ENCODE data around the gene GFOD2.

GFOD2 gene

GRCh38 chr16:67654403-67654911 is 64.7 kb downstream of the GFOD2 start:
- no peak overlapping the region for H3K27ac ChIP-seq (ENCODE audit: low read depth, low read length)
- H3K4me1 ChIP-seq (ENCODE audit: control insufficient read depth in 1 of 2, insufficient read depth in 2 of 2, low read length in 2 of 2) = peaks cover 5 to 14% of the 10 kb centered on the region in 2 donors
- H3K9ac ChIP-seq (ENCODE audit: low read depth in 1 of 2, low read length in 2 of 2) = no peak overlapping the region
- peaks cover 38 to 47% of the 10 kb centered on the region in 2 donors for H3K27me3 ChIP-seq (ENCODE audit: control insufficient read depth in 1 of 2, insufficient read depth in 2 of 2, low read length in 2 of 2)
- peaks cover 5 to 13% of the 10 kb centered on the region in 2 donors for H3K36me3 ChIP-seq (ENCODE audit: control insufficient read depth in 1 of 2, insufficient read depth in 2 of 2, low read length in 2 of 2)
- H3K4me3 ChIP-seq (ENCODE audit: low read depth in 1 of 2, low read length in 2 of 2) = no peak overlapping the region
- no peaks in the 10 kb centered on the region for H3K9me3 ChIP-seq (ENCODE audit: control insufficient read depth in 1 of 2, low read length in 2 of 2)

- no peak overlapping the region for H3K9ac ChIP-seq (ENCODE audit: low read depth in 1 of 2, low read length in 2 of 2)
- H3K4me1 ChIP-seq (ENCODE audit: control insufficient read depth in 1 of 2, insufficient read depth in 2 of 2, low read length in 2 of 2) = peaks cover 0 to 9% of the 10 kb centered on the region in 2 donors
- H3K9me3 ChIP-seq (ENCODE audit: control insufficient read depth in 1 of 2, low read length in 2 of 2) = no peaks in the 10 kb centered on the region
- no peak overlapping the region for H3K27ac ChIP-seq (ENCODE audit: low read depth, low read length)
- no peak overlapping the region for H3K4me3 ChIP-seq (ENCODE audit: low read depth in 1 of 2, low read length in 2 of 2)
- peaks cover 42 to 51% of the 10 kb centered on the region in 2 donors for H3K27me3 ChIP-seq (ENCODE audit: control insufficient read depth in 1 of 2, insufficient read depth in 2 of 2, low read length in 2 of 2)
- H3K36me3 ChIP-seq (ENCODE audit: control insufficient read depth in 1 of 2, insufficient read depth in 2 of 2, low read length in 2 of 2) = peaks cover 5 to 13% of the 10 kb centered on the region in 2 donors
These were observed 65.2 kb downstream of the GFOD2 start for GRCh38 chr16:67653789-67654402.

GRCh38 chr16:67653128-67653788 is 65.9 kb downstream of the GFOD2 start:
- H3K4me1 ChIP-seq (ENCODE audit: control insufficient read depth in 1 of 2, insufficient read depth in 2 of 2, low read length in 2 of 2) = peaks cover 0 to 6% of the 10 kb centered on the region in 2 donors
- H3K27me3 ChIP-seq (ENCODE audit: control insufficient read depth in 1 of 2, insufficient read depth in 2 of 2, low read length in 2 of 2) = peaks cover 49 to 57% of the 10 kb centered on the region in 2 donors
- no peaks in the 10 kb centered on the region for H3K9me3 ChIP-seq (ENCODE audit: control insufficient read depth in 1 of 2, low read length in 2 of 2)
- no peak overlapping the region for H3K4me3 ChIP-seq (ENCODE audit: low read depth in 1 of 2, low read length in 2 of 2)
- peaks cover 5 to 10% of the 10 kb centered on the region in 2 donors for H3K36me3 ChIP-seq (ENCODE audit: control insufficient read depth in 1 of 2, insufficient read depth in 2 of 2, low read length in 2 of 2)
- no peak overlapping the region for H3K27ac ChIP-seq (ENCODE audit: low read depth, low read length)
- no peak overlapping the region for H3K9ac ChIP-seq (ENCODE audit: low read depth in 1 of 2, low read length in 2 of 2)

GRCh38 chr16:67652578-67653127 is 66.5 kb downstream of the GFOD2 start:
- Histone ChIP-seq H3K9ac (ENCODE audit: low read depth in 1 of 2, low read length in 2 of 2) (no peak overlapping the region), H3K36me3 (ENCODE audit: control insufficient read depth in 1 of 2, insufficient read depth in 2 of 2, low read length in 2 of 2) (peaks cover 2 to 6% of the 10 kb centered on the region in 2 donors), H3K9me3 (ENCODE audit: control insufficient read depth in 1 of 2, low read length in 2 of 2) (no peaks in the 10 kb centered on the region), H3K27me3 (ENCODE audit: control insufficient read depth in 1 of 2, insufficient read depth in 2 of 2, low read length in 2 of 2) (peaks cover 54 to 58% of the 10 kb centered on the region in 2 donors), H3K4me1 (ENCODE audit: control insufficient read depth in 1 of 2, insufficient read depth in 2 of 2, low read length in 2 of 2) (peaks cover 0 to 6% of the 10 kb centered on the region in 2 donors), H3K4me3 (ENCODE audit: low read depth in 1 of 2, low read length in 2 of 2) (no peak overlapping the region), H3K27ac (ENCODE audit: low read depth, low read length) (no peak overlapping the region)

GRCh38 chr16:67651847-67652246 is 67.3 kb downstream of the GFOD2 start:
- Histone ChIP-seq H3K9ac (ENCODE audit: low read depth in 1 of 2, low read length in 2 of 2) (no peak overlapping the region), H3K27me3 (ENCODE audit: control insufficient read depth in 1 of 2, insufficient read depth in 2 of 2, low read length in 2 of 2) (peaks cover 54 to 60% of the 10 kb centered on the region in 2 donors), H3K9me3 (ENCODE audit: control insufficient read depth in 1 of 2, low read length in 2 of 2) (no peaks in the 10 kb centered on the region), H3K36me3 (ENCODE audit: control insufficient read depth in 1 of 2, insufficient read depth in 2 of 2, low read length in 2 of 2) (peaks cover 0 to 4% of the 10 kb centered on the region in 2 donors), H3K4me3 (ENCODE audit: low read depth in 1 of 2, low read length in 2 of 2) (no peak overlapping the region), H3K27ac (ENCODE audit: low read depth, low read length) (no peak overlapping the region), H3K4me1 (ENCODE audit: control insufficient read depth in 1 of 2, insufficient read depth in 2 of 2, low read length in 2 of 2) (peaks cover 0 to 6% of the 10 kb centered on the region in 2 donors)

- H3K36me3 ChIP-seq (ENCODE audit: control insufficient read depth in 1 of 2, insufficient read depth in 2 of 2, low read length in 2 of 2) = peaks cover 0 to 4% of the 10 kb centered on the region in 2 donors
- no peaks in the 10 kb centered on the region for H3K9me3 ChIP-seq (ENCODE audit: control insufficient read depth in 1 of 2, low read length in 2 of 2)
- H3K27ac ChIP-seq (ENCODE audit: low read depth, low read length) = no peak overlapping the region
- no peak overlapping the region for H3K9ac ChIP-seq (ENCODE audit: low read depth in 1 of 2, low read length in 2 of 2)
- H3K27me3 ChIP-seq (ENCODE audit: control insufficient read depth in 1 of 2, insufficient read depth in 2 of 2, low read length in 2 of 2) = peaks cover 58 to 65% of the 10 kb centered on the region in 2 donors
- H3K4me3 ChIP-seq (ENCODE audit: low read depth in 1 of 2, low read length in 2 of 2) = no peak overlapping the region
- peaks cover 0 to 6% of the 10 kb centered on the region in 2 donors for H3K4me1 ChIP-seq (ENCODE audit: control insufficient read depth in 1 of 2, insufficient read depth in 2 of 2, low read length in 2 of 2)
These were observed 68.1 kb downstream of the GFOD2 start for GRCh38 chr16:67651039-67651438.

GRCh38 chr16:67650023-67650422 is 69.1 kb downstream of the GFOD2 start:
- H3K27me3 ChIP-seq (ENCODE audit: control insufficient read depth in 1 of 2, insufficient read depth in 2 of 2, low read length in 2 of 2) = peaks cover 66 to 67% of the 10 kb centered on the region in 2 donors
- no peak overlapping the region for H3K27ac ChIP-seq (ENCODE audit: low read depth, low read length)

GRCh38 chr16:67649494-67649931 is 69.6 kb downstream of the GFOD2 start:
- no peak overlapping the region for H3K9ac ChIP-seq (ENCODE audit: low read depth in 1 of 2, low read length in 2 of 2)
- H3K36me3 ChIP-seq (ENCODE audit: control insufficient read depth in 1 of 2, insufficient read depth in 2 of 2, low read length in 2 of 2) = peaks cover 0 to 4% of the 10 kb centered on the region in 2 donors
- no peaks in the 10 kb centered on the region for H3K9me3 ChIP-seq (ENCODE audit: control insufficient read depth in 1 of 2, low read length in 2 of 2)
- no peak overlapping the region for H3K27ac ChIP-seq (ENCODE audit: low read depth, low read length)
- peaks cover 0 to 14% of the 10 kb centered on the region in 2 donors for H3K4me1 ChIP-seq (ENCODE audit: control insufficient read depth in 1 of 2, insufficient read depth in 2 of 2, low read length in 2 of 2)
- peaks cover 63 to 64% of the 10 kb centered on the region in 2 donors for H3K27me3 ChIP-seq (ENCODE audit: control insufficient read depth in 1 of 2, insufficient read depth in 2 of 2, low read length in 2 of 2)
- H3K4me3 ChIP-seq (ENCODE audit: low read depth in 1 of 2, low read length in 2 of 2) = no peak overlapping the region

More at GRCh38 chr16:67650023-67650422, 69.1 kb downstream of the GFOD2 start:
- H3K36me3 ChIP-seq (ENCODE audit: control insufficient read depth in 1 of 2, insufficient read depth in 2 of 2, low read length in 2 of 2) = peaks cover 0 to 4% of the 10 kb centered on the region in 2 donors
- H3K4me1 ChIP-seq (ENCODE audit: control insufficient read depth in 1 of 2, insufficient read depth in 2 of 2, low read length in 2 of 2) = peaks cover 0 to 14% of the 10 kb centered on the region in 2 donors
- no peaks in the 10 kb centered on the region for H3K9me3 ChIP-seq (ENCODE audit: control insufficient read depth in 1 of 2, low read length in 2 of 2)
- no peak overlapping the region for H3K9ac ChIP-seq (ENCODE audit: low read depth in 1 of 2, low read length in 2 of 2)
- no peak overlapping the region for H3K4me3 ChIP-seq (ENCODE audit: low read depth in 1 of 2, low read length in 2 of 2)

GRCh38 chr16:67648764-67649407 is 70.2 kb downstream of the GFOD2 start:
- no peaks in the 10 kb centered on the region for H3K9me3 ChIP-seq (ENCODE audit: control insufficient read depth in 1 of 2, low read length in 2 of 2)
- H3K27me3 ChIP-seq (ENCODE audit: control insufficient read depth in 1 of 2, insufficient read depth in 2 of 2, low read length in 2 of 2) = peaks cover 59 to 61% of the 10 kb centered on the region in 2 donors
- H3K4me3 ChIP-seq (ENCODE audit: low read depth in 1 of 2, low read length in 2 of 2) = no peak overlapping the region
- H3K36me3 ChIP-seq (ENCODE audit: control insufficient read depth in 1 of 2, insufficient read depth in 2 of 2, low read length in 2 of 2) = peaks cover 0 to 4% of the 10 kb centered on the region in 2 donors
- peaks cover 0 to 14% of the 10 kb centered on the region in 2 donors for H3K4me1 ChIP-seq (ENCODE audit: control insufficient read depth in 1 of 2, insufficient read depth in 2 of 2, low read length in 2 of 2)
- no peak overlapping the region for H3K9ac ChIP-seq (ENCODE audit: low read depth in 1 of 2, low read length in 2 of 2)
- H3K27ac ChIP-seq (ENCODE audit: low read depth, low read length) = no peak overlapping the region
